HepG2 (cell line): ENCODE data around the gene CDC6. TPM values are rescaled to one million over a fixed set of nuclear protein-coding genes. Genes with fewer than 3 reads are reported as not detected.

Experiments
- ATF7 ChIP-seq, 2 experiments: fragments of 450-650 bp in 1 of 2; sonication (generic) in 1 of 2; formaldehyde crosslinking in 1 of 2; IDR thresholded peaks; 2 replicates each; pipeline versions ENCODE4 v1.4.0 to v1.6.1; 2016 to 2020; ENCODE audit warnings: antibody characterized with exemption in 1 of 2, mild to moderate bottlenecking in 1 of 2, missing genetic modification reagents in 1 of 2
- CENPBD1 ChIP-seq: sonication (generic); formaldehyde crosslinking; IDR thresholded peaks from 2 replicates; pipeline ENCODE4 v1.8.0; 2022; ENCODE audit warnings: missing genetic modification reagents, low read depth, mild to moderate bottlenecking, borderline replicate concordance
- PAWR ChIP-seq: sonication (generic); formaldehyde crosslinking; IDR thresholded peaks from 2 replicates; pipeline ENCODE4 v1.4.0; 2020; ENCODE audit warnings: missing genetic modification reagents, mild to moderate bottlenecking, borderline replicate concordance
- PBX2 ChIP-seq: IDR thresholded peaks from 2 replicates; pipeline ENCODE4 v1.6.1; 2016; ENCODE audit warnings: control low read depth
- PRMT3 ChIP-seq: sonication (generic); formaldehyde crosslinking; IDR thresholded peaks from 2 replicates; pipeline ENCODE4 v1.8.1; 2022; ENCODE audit warnings: low read depth, mild to moderate bottlenecking, moderate library complexity, missing genetic modification reagents, borderline replicate concordance
- SOX5 ChIP-seq: IDR thresholded peaks from 2 replicates; pipeline ENCODE4 v1.6.1; 2016; ENCODE audit warnings: borderline replicate concordance
- TFE3 ChIP-seq: IDR thresholded peaks from 2 replicates; pipeline ENCODE4 v1.6.1; 2016
- ZBTB42 ChIP-seq: sonication (generic); formaldehyde crosslinking; IDR thresholded peaks from 2 replicates; pipeline ENCODE4 v1.5.0; 2020; ENCODE audit warnings: mild to moderate bottlenecking, missing genetic modification reagents
- ZBTB43 ChIP-seq: sonication (generic); formaldehyde crosslinking; conservative IDR thresholded peaks from 2 replicates; pipeline ENCODE4 v1.4.0; 2020; ENCODE audit warnings: missing genetic modification reagents
- ZFP37 ChIP-seq: sonication (generic); formaldehyde crosslinking; IDR thresholded peaks from 2 replicates; pipeline ENCODE4 v1.4.0; 2020; ENCODE audit warnings: missing genetic modification reagents, borderline replicate concordance
- ZNF326 ChIP-seq: sonication (generic); formaldehyde crosslinking; IDR thresholded peaks from 2 replicates; pipeline ENCODE4 v1.4.0; 2020; ENCODE audit warnings: missing genetic modification reagents, borderline replicate concordance
- ZSCAN31 ChIP-seq: sonication (generic); formaldehyde crosslinking; IDR thresholded peaks from 2 replicates; pipeline ENCODE4 v1.5.0; 2020; ENCODE audit warnings: low read depth, mild to moderate bottlenecking, missing genetic modification reagents
- polyA plus RNA-seq, 8 experiments: library from polyadenylated mRNA; depleted of rRNA in 3 of 8; stranded (reverse) in 7 of 8; unstranded in 1 of 8; fragments of >200 nt; fragmentation: Illumina TruSeq in 4 of 8; extraction: Trizol in 4 of 8; gene quantifications; 2 replicates each; pipeline versions ENCODE4 v1.2.1 to v1.2.3, GENCODE V29; 2011 to 2016; ENCODE audit warnings: low read depth in 4 of 8, missing spikeins in 1 of 8, mixed read lengths in 1 of 8; ENCODE audit not compliant: insufficient read depth in 1 of 8
- total RNA-seq, 5 experiments: library from RNA; depleted of rRNA; stranded (reverse); fragments of >200 nt; fragmentation: Illumina TruSeq; extraction: Trizol; gene quantifications; 2 replicates each; pipeline ENCODE4 v1.2.3, GENCODE V29; 2016; ENCODE audit warnings: low read depth in 1 of 5
- TF ChIP-seq, protein P1 (sequence below): sonication (generic); formaldehyde crosslinking; IDR thresholded peaks from 2 replicates; pipeline ENCODE4 v1.4.0; 2020; ENCODE audit warnings: missing genetic modification reagents
- TF ChIP-seq, protein P2 (sequence below): sonication (generic); formaldehyde crosslinking; IDR thresholded peaks from 2 replicates; pipeline ENCODE4 v1.8.0; 2022; ENCODE audit warnings: missing genetic modification reagents, mild to moderate bottlenecking, moderate library complexity, borderline replicate concordance

The CDC6 gene
- total and polyA plus RNA-seq, 2 of the 13 experiments (the other 11 are each of a cell fraction or from before 2014, with no cell fraction given) = 17.4 to 114 TPM

DNA sequence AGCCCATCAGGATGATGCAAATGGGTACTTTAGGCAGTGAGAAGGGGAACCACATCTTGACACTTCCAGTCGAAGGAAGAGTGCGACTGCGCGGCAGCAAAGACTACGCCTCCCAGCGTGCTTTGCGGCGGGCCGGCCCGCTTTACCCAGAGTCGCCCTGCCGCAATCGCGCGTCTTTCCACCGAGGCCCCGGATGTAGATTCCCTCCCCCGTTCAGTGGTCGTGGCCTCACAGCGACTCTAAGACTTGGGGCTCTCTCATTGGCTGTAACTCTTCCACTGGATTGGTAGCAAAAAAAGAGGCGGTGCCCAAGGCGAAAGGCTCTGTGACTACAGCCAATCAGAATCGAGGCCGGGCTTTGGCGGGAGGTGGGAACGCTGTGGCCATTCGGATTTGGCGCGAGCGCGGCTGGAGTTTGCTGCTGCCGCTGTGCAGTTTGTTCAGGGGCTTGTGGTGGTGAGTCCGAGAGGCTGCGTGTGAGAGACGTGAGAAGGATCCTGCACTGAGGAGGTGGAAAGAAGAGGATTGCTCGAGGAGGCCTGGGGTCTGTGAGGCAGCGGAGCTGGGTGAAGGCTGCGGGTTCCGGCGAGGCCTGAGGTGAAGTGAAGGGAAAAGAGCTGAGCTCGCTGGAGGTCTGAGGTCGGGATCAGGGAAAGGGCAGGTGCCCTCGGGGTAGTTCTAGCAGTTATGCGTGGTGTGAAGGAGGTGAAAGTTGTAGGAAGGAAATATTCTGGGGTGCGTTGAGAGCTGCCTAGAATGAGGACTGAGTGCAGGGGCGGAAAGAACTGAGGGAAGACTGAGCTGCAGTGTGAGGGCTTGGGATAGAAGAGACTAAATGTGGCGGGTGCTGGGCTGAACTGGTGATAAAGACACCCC lies at the start of gene CDC6 (continued):
- TF ChIP-seq CENPBD1 (CRISPR knock-in tag) (no peak), ZSCAN31 (CRISPR knock-in tag) (no peak), SOX5 (CRISPR knock-in tag) (peak; percentile 46; the same call in 1 of the 2 replicates), PAWR (CRISPR knock-in tag) (peak; percentile 85; the same call in 1 of the 2 replicates), ATF7 (IDR thresholded peaks at IDR 0.05) (no peak), ATF7 (CRISPR knock-in tag; IDR thresholded peaks at IDR 0.05) (0 out of 2 replicates have a peak, but pooled peaks have one; percentile 11), ZNF326 (no peak), ZFP37 (CRISPR knock-in tag) (no peak), TFE3 (CRISPR knock-in tag) (no peak; the same call in 1 of the 2 replicates), PRMT3 (CRISPR knock-in tag) (no peak; the same call in 1 of the 2 replicates), ZBTB43 (CRISPR knock-in tag) (0 out of 2 replicates have a peak, but pooled peaks have one; percentile 64), ZBTB42 (CRISPR knock-in tag) (no peak), PBX2 (0 out of 2 replicates have a peak, but pooled peaks have one; percentile 36)
- TF ChIP-seq, protein P1, sequence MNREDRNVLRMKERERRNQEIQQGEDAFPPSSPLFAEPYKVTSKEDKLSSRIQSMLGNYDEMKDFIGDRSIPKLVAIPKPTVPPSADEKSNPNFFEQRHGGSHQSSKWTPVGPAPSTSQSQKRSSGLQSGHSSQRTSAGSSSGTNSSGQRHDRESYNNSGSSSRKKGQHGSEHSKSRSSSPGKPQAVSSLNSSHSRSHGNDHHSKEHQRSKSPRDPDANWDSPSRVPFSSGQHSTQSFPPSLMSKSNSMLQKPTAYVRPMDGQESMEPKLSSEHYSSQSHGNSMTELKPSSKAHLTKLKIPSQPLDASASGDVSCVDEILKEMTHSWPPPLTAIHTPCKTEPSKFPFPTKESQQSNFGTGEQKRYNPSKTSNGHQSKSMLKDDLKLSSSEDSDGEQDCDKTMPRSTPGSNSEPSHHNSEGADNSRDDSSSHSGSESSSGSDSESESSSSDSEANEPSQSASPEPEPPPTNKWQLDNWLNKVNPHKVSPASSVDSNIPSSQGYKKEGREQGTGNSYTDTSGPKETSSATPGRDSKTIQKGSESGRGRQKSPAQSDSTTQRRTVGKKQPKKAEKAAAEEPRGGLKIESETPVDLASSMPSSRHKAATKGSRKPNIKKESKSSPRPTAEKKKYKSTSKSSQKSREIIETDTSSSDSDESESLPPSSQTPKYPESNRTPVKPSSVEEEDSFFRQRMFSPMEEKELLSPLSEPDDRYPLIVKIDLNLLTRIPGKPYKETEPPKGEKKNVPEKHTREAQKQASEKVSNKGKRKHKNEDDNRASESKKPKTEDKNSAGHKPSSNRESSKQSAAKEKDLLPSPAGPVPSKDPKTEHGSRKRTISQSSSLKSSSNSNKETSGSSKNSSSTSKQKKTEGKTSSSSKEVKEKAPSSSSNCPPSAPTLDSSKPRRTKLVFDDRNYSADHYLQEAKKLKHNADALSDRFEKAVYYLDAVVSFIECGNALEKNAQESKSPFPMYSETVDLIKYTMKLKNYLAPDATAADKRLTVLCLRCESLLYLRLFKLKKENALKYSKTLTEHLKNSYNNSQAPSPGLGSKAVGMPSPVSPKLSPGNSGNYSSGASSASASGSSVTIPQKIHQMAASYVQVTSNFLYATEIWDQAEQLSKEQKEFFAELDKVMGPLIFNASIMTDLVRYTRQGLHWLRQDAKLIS (CRISPR knock-in tag) = no peak
- TF ChIP-seq, protein P2, sequence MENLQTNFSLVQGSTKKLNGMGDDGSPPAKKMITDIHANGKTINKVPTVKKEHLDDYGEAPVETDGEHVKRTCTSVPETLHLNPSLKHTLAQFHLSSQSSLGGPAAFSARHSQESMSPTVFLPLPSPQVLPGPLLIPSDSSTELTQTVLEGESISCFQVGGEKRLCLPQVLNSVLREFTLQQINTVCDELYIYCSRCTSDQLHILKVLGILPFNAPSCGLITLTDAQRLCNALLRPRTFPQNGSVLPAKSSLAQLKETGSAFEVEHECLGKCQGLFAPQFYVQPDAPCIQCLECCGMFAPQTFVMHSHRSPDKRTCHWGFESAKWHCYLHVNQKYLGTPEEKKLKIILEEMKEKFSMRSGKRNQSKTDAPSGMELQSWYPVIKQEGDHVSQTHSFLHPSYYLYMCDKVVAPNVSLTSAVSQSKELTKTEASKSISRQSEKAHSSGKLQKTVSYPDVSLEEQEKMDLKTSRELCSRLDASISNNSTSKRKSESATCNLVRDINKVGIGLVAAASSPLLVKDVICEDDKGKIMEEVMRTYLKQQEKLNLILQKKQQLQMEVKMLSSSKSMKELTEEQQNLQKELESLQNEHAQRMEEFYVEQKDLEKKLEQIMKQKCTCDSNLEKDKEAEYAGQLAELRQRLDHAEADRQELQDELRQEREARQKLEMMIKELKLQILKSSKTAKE = no peak; the same call in 1 of the 2 replicates
